NCI-H2029 treated with DMSO at 0.1 percent for 48 hours (cell line): ENCODE measurements around the gene UBE2F.
"Not testable (repeated sequence)": the region's sequence is repeated elsewhere in the genome, so short reads cannot be mapped to it uniquely, and the experiment has no call there.

Experiments
- DNase-seq: peaks from one replicate; lab custom pipeline; 2025; lab: John Stamatoyannopoulos, UW

The UBE2F gene

GRCh38 chr2:238020816-238021215 lies 54.0 kb downstream of the UBE2F start:
- DNase-seq, result no peak

DNA sequence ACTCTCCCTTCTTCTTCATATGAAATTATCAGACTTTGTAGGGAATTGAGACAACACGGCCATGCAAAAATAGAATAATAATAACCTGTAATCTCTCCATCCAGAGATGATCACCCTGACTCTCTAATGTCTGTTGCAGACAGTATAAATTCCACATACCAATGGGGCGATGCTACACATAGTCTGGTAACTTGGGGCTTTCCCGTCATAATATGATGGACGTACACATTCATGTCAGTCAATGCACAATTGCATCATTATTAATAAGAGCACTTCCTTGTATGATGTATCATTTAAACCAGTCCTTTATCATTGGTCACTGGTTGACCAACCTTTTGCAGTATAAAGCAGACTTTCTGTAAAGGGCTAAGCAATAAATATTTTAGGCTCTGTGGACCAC lies 54.5 kb downstream of the UBE2F start:
- no peak for DNase-seq

DNA sequence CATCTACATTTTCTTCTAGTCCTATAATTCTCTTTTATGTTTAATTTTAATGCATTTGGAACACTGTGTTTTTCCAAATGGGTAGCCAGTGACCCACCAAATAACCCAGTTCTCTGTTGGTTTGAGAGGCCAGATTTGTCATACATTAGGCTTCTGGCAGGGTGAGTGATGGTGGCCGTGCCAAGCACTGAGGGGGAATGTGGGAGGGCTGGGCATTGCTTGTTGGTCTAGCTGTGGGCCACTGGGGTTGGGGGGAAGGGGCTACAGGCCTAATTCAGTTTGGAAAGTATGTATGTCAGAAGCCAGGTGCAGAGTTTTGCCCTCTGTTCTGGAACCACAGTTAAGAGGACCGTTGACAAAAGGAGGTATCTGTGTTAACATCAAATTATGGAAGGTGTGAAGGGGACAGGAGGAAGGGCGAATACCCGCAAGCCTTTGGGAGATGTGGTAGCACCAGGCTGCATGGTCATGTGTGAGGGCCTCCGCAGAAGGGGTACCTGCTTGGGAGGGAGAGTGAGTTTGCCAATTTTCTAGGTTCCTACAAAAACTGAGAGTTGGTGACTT lies 55.9 kb downstream of the UBE2F start:
- no peak for DNase-seq

- DNase-seq, result no peak
These were observed 56.8 kb downstream of the UBE2F start for GRCh38 chr2:238023608-238024007.

GRCh38 chr2:238024986-238025385 lies 58.2 kb downstream of the UBE2F start:
- no peak for DNase-seq

- DNase-seq, result no peak
These were observed 59.0 kb downstream of the UBE2F start for GRCh38 chr2:238025741-238026360.

DNA sequence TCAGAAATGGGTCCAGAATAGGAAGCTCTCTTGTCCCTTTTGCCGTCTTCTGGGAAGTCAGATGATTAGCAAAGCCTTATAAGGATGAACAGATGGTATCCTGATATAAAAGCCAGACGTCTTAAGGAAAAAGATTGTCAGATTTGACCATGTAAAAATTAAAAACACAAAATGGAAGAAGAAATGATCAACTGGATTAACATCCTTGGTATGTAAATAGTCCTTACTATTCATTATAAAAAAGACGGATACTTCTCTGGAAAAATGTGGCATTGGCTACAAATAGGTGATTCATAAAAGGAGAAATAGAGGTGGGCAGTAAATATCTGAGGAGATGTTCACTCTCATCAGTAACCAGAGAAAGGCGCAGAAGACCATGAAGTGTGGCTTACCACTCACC lies 60.2 kb downstream of the UBE2F start:
- DNase-seq, result no peak

- no peak for DNase-seq
These were observed 61.0 kb downstream of the UBE2F start for GRCh38 chr2:238027591-238028415.

GRCh38 chr2:238029853-238030252 lies 63.0 kb downstream of the UBE2F start:
- no peak for DNase-seq

- DNase-seq, result no peak
These were observed 63.8 kb downstream of the UBE2F start for GRCh38 chr2:238030422-238031155.

DNA sequence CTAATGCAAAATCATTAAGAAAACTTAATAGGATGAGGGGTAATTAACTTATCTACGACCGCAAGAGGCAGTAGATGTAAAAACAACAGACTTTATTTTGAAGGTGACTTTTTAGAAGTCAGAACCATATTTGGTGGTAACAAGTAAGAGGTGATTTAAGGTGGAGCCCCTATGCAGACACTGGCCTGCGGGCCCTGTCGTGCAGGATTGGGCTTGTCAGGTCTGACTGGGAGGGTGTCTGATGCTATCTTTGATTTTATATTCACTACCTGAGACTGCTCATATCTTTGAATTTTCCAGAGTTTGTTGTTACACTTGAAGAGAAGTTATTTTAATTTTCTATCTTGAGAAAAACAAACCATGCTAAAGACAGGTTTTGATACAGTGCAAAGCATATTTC lies 64.9 kb downstream of the UBE2F start:
- DNase-seq, result no peak

- no peak for DNase-seq
These were observed 66.0 kb downstream of the UBE2F start for GRCh38 chr2:238032755-238033337.

DNA sequence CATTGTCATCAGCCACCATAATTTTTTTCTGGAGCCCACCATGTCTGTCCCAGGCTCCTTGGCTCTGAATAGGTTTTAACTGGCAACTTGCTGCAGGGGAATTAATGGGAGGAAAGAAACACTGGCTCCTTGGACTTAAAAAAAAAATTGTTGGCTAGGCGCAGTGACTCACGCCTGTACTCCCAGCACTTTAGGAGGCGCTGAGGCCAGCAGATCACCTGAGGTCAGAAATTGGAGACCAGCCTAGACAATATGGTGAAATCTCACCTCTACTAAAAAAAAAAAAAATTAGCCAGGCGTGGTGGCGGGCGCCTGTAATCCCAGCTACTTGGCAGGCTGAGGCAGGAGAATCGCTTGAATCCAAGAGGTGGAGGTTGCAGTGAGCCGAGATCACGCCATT lies 67.2 kb downstream of the UBE2F start:
- not testable (repeated sequence) for DNase-seq

DNA sequence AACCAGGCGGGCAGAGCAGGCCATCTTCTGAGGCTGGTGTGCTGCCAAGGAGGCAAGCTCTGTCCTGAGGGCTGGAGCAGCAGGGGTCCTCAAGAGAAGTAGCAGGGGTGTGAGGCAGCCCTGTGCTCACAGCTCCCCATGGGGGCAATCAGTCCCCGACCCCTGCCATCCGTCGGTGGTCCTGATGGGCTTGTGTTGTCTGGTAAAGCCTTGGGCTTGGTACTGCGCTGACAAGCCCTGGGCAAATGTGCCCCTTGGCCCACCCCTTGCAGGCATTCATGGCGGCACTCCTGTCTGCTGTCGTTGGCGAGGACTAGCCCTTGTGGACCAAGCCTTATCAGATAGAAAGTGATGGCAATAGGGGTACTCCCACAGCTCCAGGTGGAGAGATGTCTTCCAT lies 71.4 kb downstream of the UBE2F start:
- DNase-seq, result no peak

- DNase-seq, result no peak
These were observed 72.3 kb downstream of the UBE2F start for GRCh38 chr2:238039151-238039550.

GRCh38 chr2:238039985-238040384 lies 73.2 kb downstream of the UBE2F start:
- no peak for DNase-seq

GRCh38 chr2:238040918-238041317 lies 74.1 kb downstream of the UBE2F start:
- no peak for DNase-seq

DNA sequence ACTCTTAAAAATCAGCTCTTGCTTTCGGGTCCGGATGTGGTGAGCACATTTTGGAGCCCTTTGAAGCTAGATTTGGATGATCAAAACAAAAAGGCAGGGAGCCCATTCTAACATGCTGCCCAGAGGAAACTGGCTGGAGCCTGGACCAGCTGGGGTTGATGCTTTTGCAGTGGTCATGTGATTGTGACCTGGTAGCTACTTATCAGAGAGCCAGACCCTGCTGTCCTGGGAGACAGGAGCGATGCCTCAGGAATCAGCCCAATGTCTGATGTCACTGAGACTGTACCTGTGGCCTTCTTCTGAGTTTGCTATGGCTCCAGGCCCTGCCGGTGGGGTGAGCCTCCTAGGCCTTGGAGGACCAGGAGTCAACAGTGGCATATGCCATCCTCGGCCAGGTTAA lies 75.3 kb downstream of the UBE2F start:
- no peak for DNase-seq

DNA sequence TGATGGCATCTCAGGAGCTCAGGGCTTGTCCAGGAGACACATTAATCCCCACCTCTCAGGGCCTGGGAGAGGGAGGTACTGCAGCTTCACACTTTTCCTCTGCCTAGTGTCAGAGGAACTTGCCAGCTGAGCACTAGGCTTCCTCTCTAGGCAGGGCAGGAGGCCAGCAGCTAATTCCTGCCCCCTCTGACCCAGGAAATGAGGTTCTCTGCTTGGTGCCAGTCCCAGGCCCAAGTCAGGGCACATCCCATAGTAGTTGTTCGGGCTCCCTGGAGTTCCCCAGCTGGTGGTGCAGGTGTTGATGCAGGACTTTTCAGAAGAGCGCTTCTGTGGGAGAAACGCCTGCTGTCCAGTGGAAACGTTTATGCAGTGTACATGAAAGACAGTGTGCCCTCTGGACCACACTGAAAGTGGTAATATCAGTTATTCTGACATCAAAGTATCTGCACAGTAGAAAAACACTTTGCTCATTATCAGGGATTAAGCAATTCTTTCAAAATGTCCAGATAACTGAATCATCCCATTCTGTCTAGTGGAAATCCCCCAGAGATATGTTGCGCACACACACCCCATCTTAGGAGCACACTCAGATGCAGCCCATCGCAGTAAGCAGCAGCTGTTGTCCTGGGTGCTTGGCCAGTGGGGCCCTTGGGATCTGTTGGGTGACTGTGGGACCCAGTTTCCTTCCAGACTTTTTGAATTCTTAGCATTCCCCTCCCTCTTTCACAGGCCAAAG lies 76.2 kb downstream of the UBE2F start:
- no peak for DNase-seq

GRCh38 chr2:238043851-238044250 lies 77.0 kb downstream of the UBE2F start:
- no peak for DNase-seq

DNA sequence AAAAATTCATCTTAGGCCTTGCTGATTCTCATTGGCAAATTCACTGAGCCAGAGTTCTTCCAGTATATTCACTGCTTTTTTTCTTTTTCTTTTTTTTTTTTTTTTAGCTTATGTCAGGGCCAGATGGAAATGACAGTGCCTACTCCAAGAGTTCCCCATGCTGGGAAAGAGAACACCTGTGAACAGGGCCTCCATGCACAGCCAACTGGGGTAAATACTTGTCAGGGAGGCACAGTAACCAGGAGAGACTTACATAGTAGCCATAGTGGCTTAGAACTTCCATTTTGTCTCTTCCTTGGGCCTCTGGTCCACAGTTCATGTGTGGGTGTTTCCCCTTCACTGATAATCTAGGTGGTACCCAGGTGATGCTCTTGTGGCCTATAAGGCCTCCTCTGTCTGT lies 78.8 kb downstream of the UBE2F start:
- DNase-seq, result no peak
